HepG2 (cell line): ENCODE results near the gene CTF1. TPM values are rescaled to one million over a fixed set of nuclear protein-coding genes. Genes with fewer than 3 reads are reported as not detected.
A peak's percentile ranks its signal among the peaks of the same experiment; 100 is the strongest.

ENCODE experiments used
- BORCS8-MEF2B ChIP-seq: sonication (generic); formaldehyde crosslinking; IDR thresholded peaks from 2 replicates; pipeline ENCODE4 v1.8.0; 2022; ENCODE audit warnings: mild to moderate bottlenecking, missing genetic modification reagents
- ELF3 ChIP-seq: IDR thresholded peaks from 2 replicates; pipeline ENCODE4 v1.6.1; 2016; ENCODE audit warnings: missing genetic modification reagents, missing compliant biosample characterization
- ERF ChIP-seq: IDR thresholded peaks from 2 replicates; pipeline ENCODE4 v1.6.1; 2018; ENCODE audit warnings: missing biosample characterization, missing genetic modification reagents
- HDAC1 ChIP-seq: sonication (generic); formaldehyde crosslinking; IDR thresholded peaks from 2 replicates; pipeline ENCODE4 v1.5.1; 2020; ENCODE audit warnings: mild to moderate bottlenecking, missing genetic modification reagents
- KDM5B ChIP-seq: sonication (generic); formaldehyde crosslinking; IDR thresholded peaks from 2 replicates; pipeline ENCODE4 v1.4.0; 2020; ENCODE audit warnings: missing genetic modification reagents, mild to moderate bottlenecking, borderline replicate concordance
- NFYB ChIP-seq: sonication (generic); formaldehyde crosslinking; IDR thresholded peaks from 2 replicates; pipeline ENCODE4 v1.4.0; 2020; ENCODE audit warnings: missing genetic modification reagents
- NRL ChIP-seq: sonication (generic); formaldehyde crosslinking; IDR thresholded peaks from 2 replicates; pipeline ENCODE4 v1.5.0; 2020; ENCODE audit warnings: missing genetic modification reagents, mild to moderate bottlenecking, moderate library complexity, borderline replicate concordance
- PHF21A ChIP-seq: sonication (generic); formaldehyde crosslinking; IDR thresholded peaks from 2 replicates; pipeline ENCODE4 v1.5.0; 2020; ENCODE audit warnings: mild to moderate bottlenecking, missing genetic modification reagents
- RBM39 ChIP-seq: fragments of 200-400 bp; formaldehyde crosslinking; IDR thresholded peaks from one replicate; pipeline ENCODE4 v1.6.1; 2018; ENCODE audit warnings: antibody characterized with exemption, mild to moderate bottlenecking, low read depth, low read length; ENCODE audit not compliant: poor library complexity, severe bottlenecking
- REXO4 ChIP-seq: sonication (generic); formaldehyde crosslinking; IDR thresholded peaks from 2 replicates; pipeline ENCODE4 v1.8.0; 2022; ENCODE audit warnings: missing genetic modification reagents, mild to moderate bottlenecking, borderline replicate concordance
- SNAPC2 ChIP-seq: sonication (generic); formaldehyde crosslinking; IDR thresholded peaks from 2 replicates; pipeline ENCODE4 v1.8.1; 2022; ENCODE audit warnings: mild to moderate bottlenecking, missing genetic modification reagents
- ZNF225 ChIP-seq: sonication (generic); formaldehyde crosslinking; IDR thresholded peaks from 2 replicates; pipeline ENCODE4 v1.4.0; 2020; ENCODE audit warnings: mild to moderate bottlenecking, missing genetic modification reagents
- ZNF282 ChIP-seq: fragments of 450-650 bp; IDR thresholded peaks from 2 replicates; pipeline ENCODE4 v1.6.1; 2018; ENCODE audit not compliant: partially characterized antibody
- ZNF468 ChIP-seq: sonication (generic); formaldehyde crosslinking; IDR thresholded peaks from 2 replicates; pipeline ENCODE4 v1.8.0; 2022; ENCODE audit warnings: mild to moderate bottlenecking, moderate library complexity, missing genetic modification reagents
- ZNF549 ChIP-seq: sonication (generic); formaldehyde crosslinking; IDR thresholded peaks from 2 replicates; pipeline ENCODE4 v1.5.0; 2020; ENCODE audit warnings: missing genetic modification reagents
- ZNF629 ChIP-seq: sonication (generic); formaldehyde crosslinking; conservative IDR thresholded peaks from 2 replicates; pipeline ENCODE4 v1.5.0; 2020; ENCODE audit warnings: missing genetic modification reagents
- ZNF83 ChIP-seq: sonication (generic); formaldehyde crosslinking; IDR thresholded peaks from 2 replicates; pipeline ENCODE4 v1.4.0; 2020; ENCODE audit warnings: missing genetic modification reagents, mild to moderate bottlenecking, borderline replicate concordance
- polyA plus RNA-seq, 8 experiments: library from polyadenylated mRNA; depleted of rRNA in 3 of 8; stranded (reverse) in 7 of 8; unstranded in 1 of 8; fragments of >200 nt; fragmentation: Illumina TruSeq in 4 of 8; extraction: Trizol in 4 of 8; gene quantifications; 2 replicates each; pipeline versions ENCODE4 v1.2.1 to v1.2.3, GENCODE V29; 2011 to 2016; ENCODE audit warnings: low read depth in 4 of 8, missing spikeins in 1 of 8, mixed read lengths in 1 of 8; ENCODE audit not compliant: insufficient read depth in 1 of 8
- total RNA-seq, 5 experiments: library from RNA; depleted of rRNA; stranded (reverse); fragments of >200 nt; fragmentation: Illumina TruSeq; extraction: Trizol; gene quantifications; 2 replicates each; pipeline ENCODE4 v1.2.3, GENCODE V29; 2016; ENCODE audit warnings: low read depth in 1 of 5
- TF ChIP-seq, protein P1 (sequence below), 2 experiments: fragments of 450-650 bp in 1 of 2; sonication (generic) in 1 of 2; formaldehyde crosslinking; IDR thresholded peaks; 2 replicates each; pipeline versions ENCODE4 v1.5.0 to v1.8.0; 2020 to 2022; ENCODE audit warnings: mild to moderate bottlenecking in 1 of 2, missing genetic modification reagents in 1 of 2
- TF ChIP-seq, protein P2 (sequence below): sonication (generic); formaldehyde crosslinking; IDR thresholded peaks from 2 replicates; pipeline ENCODE4 v1.4.0; 2020; ENCODE audit warnings: mild to moderate bottlenecking, missing genetic modification reagents, borderline replicate concordance
- TF ChIP-seq, protein P3 (sequence below): sonication (generic); formaldehyde crosslinking; conservative IDR thresholded peaks from 2 replicates; pipeline ENCODE4 v1.4.0; 2020; ENCODE audit warnings: missing genetic modification reagents

CTF1 gene
- total and polyA plus RNA-seq, 2 of the 13 experiments (the other 11 are each of a cell fraction or from before 2014, with no cell fraction given): 0.13 to 1.8 TPM

DNA sequence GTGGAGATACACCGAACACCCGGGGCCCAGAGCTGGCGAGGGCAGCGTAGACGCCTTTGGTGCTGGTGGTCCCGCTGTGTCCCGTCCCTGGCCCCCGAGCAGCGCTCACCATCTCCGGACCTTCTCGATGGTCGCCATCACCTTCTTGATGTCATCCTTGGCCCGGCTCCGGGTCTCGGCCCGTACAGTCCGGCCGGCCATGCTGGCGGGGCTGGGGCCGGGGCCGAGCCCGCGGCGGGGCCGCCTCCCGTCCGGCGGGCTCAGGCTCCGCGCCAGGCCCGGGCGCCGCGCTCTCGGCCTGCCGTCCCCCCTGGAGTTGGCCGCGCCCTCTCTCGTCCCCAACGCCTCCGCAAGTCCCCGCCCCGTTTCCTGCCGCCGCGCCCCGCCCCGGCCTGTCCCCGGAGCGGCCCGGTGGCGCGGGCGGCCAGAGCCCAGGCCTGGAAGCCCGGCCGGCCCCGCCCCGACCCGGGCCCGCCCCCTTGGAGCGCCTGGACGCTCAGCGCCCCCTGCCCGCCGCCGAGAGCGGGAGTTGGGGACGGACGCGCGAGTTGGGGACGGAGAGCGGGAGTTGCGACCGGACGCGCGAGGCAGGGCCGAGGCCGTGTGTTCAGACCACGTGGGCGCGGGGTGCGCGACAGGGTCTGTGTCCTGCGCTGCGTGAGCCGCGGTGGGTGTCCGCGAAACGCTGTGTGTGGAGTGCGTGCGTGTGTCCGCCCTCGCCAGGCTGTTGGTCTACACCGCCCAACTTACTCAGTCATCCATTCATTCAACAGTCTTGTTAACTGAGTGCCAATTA, 2.5 kb upstream of the CTF1 start, which contains the start of gene BCL7C (continued):
- TF ChIP-seq, protein P1, sequence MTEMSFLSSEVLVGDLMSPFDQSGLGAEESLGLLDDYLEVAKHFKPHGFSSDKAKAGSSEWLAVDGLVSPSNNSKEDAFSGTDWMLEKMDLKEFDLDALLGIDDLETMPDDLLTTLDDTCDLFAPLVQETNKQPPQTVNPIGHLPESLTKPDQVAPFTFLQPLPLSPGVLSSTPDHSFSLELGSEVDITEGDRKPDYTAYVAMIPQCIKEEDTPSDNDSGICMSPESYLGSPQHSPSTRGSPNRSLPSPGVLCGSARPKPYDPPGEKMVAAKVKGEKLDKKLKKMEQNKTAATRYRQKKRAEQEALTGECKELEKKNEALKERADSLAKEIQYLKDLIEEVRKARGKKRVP (CRISPR knock-in tag; IDR thresholded peaks at IDR 0.05): no peak
- peak; percentile 87; the same call in 1 of the 2 replicates for TF ChIP-seq ZNF225 (CRISPR knock-in tag)
- TF ChIP-seq BORCS8-MEF2B (CRISPR knock-in tag): peak; percentile 97
- peak; percentile 60 for TF ChIP-seq PHF21A (CRISPR knock-in tag)
- peak; percentile 99 for TF ChIP-seq KDM5B (CRISPR knock-in tag)
- TF ChIP-seq ZNF468 (CRISPR knock-in tag): peak; percentile 99
- no peak for TF ChIP-seq NFYB
- TF ChIP-seq ERF (CRISPR knock-in tag): peak; percentile 94
- TF ChIP-seq ZNF282: no peak
- TF ChIP-seq, protein P2, sequence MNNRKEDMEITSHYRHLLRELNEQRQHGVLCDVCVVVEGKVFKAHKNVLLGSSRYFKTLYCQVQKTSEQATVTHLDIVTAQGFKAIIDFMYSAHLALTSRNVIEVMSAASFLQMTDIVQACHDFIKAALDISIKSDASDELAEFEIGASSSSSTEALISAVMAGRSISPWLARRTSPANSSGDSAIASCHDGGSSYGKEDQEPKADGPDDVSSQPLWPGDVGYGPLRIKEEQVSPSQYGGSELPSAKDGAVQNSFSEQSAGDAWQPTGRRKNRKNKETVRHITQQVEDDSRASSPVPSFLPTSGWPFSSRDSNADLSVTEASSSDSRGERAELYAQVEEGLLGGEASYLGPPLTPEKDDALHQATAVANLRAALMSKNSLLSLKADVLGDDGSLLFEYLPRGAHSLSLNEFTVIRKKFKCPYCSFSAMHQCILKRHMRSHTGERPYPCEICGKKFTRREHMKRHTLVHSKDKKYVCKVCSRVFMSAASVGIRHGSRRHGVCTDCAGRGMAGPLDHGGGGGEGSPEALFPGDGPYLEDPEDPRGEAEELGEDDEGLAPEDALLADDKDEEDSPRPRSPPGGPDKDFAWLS: no peak; the same call in 1 of the 2 replicates
- no peak for TF ChIP-seq SNAPC2 (CRISPR knock-in tag)
- peak; percentile 98 for TF ChIP-seq REXO4
- TF ChIP-seq ZNF549 (CRISPR knock-in tag): no peak; the same call in 1 of the 2 replicates
- peak; percentile 74 for TF ChIP-seq HDAC1 (CRISPR knock-in tag)
- peak; percentile 99 for TF ChIP-seq ZNF83
- peak; percentile 96 for TF ChIP-seq NRL (CRISPR knock-in tag)
- TF ChIP-seq, protein P3, sequence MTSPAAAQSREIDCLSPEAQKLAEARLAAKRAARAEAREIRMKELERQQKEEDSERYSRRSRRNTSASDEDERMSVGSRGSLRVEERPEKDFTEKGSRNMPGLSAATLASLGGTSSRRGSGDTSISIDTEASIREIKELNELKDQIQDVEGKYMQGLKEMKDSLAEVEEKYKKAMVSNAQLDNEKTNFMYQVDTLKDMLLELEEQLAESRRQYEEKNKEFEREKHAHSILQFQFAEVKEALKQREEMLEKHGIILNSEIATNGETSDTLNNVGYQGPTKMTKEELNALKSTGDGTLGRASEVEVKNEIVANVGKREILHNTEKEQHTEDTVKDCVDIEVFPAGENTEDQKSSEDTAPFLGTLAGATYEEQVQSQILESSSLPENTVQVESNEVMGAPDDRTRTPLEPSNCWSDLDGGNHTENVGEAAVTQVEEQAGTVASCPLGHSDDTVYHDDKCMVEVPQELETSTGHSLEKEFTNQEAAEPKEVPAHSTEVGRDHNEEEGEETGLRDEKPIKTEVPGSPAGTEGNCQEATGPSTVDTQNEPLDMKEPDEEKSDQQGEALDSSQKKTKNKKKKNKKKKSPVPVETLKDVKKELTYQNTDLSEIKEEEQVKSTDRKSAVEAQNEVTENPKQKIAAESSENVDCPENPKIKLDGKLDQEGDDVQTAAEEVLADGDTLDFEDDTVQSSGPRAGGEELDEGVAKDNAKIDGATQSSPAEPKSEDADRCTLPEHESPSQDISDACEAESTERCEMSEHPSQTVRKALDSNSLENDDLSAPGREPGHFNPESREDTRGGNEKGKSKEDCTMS (CRISPR knock-in tag): no peak
- no peak; the same call in none of the 2 replicates for TF ChIP-seq ELF3 (CRISPR knock-in tag)
- no peak for TF ChIP-seq RBM39
- no peak; the same call in 1 of the 2 replicates for TF ChIP-seq ZNF629
